H4 (cell line): ENCODE results near the gene HIVEP1. TPM values are rescaled to one million over a fixed set of nuclear protein-coding genes. Genes with fewer than 3 reads are reported as not detected.
"Not testable (repeated sequence)": the region's sequence is repeated elsewhere in the genome, so short reads cannot be mapped to it uniquely, and the experiment has no call there.

Experiments used
- DNase-seq: peaks from one replicate; pipeline ENCODE4 v3.0.0-alpha.2; 2015; ENCODE audit warnings: low spot score
- total RNA-seq: library from RNA; depleted of rRNA; stranded (reverse); fragments of >200 nt; shearing (Covaris generic); gene quantifications from 2 replicates; pipeline ENCODE4 v1.2.3, GENCODE V29; 2014

HIVEP1 gene
- total RNA-seq, 1 experiment from 2014 or later = 7.2 TPM

- DNase-seq = no peak
These were observed 146.7 kb downstream of the HIVEP1 start for GRCh38 chr6:12158686-12159415.

- DNase-seq = no peak
These were observed 148.2 kb downstream of the HIVEP1 start for GRCh38 chr6:12160326-12160725.

- DNase-seq = no peak
These were observed 150.1 kb downstream of the HIVEP1 start for GRCh38 chr6:12162213-12162612.

GRCh38 chr6:12163149-12163548, 151.0 kb downstream of the HIVEP1 start:
- no peak for DNase-seq

GRCh38 chr6:12163744-12164507, 151.8 kb downstream of the HIVEP1 start:
- DNase-seq = no peak

- no peak for DNase-seq
These were observed 152.3 kb downstream of the HIVEP1 start for GRCh38 chr6:12164508-12164770.

GRCh38 chr6:12165297-12165696, 153.2 kb downstream of the HIVEP1 start:
- no peak for DNase-seq

- DNase-seq = no peak
These were observed 153.7 kb downstream of the HIVEP1 start for GRCh38 chr6:12165722-12166280.

- no peak for DNase-seq
These were observed 157.3 kb downstream of the HIVEP1 start for GRCh38 chr6:12169377-12169776.

- DNase-seq = no peak
These were observed 158.4 kb downstream of the HIVEP1 start for GRCh38 chr6:12170351-12171092.

- no peak for DNase-seq
These were observed 159.6 kb downstream of the HIVEP1 start for GRCh38 chr6:12171717-12172116.

- DNase-seq = no peak
These were observed 160.5 kb downstream of the HIVEP1 start for GRCh38 chr6:12172572-12172971.

GRCh38 chr6:12173181-12173580, 161.1 kb downstream of the HIVEP1 start:
- DNase-seq = no peak

GRCh38 chr6:12173661-12174060, 161.5 kb downstream of the HIVEP1 start:
- no peak for DNase-seq

GRCh38 chr6:12174878-12175277, 162.8 kb downstream of the HIVEP1 start:
- no peak for DNase-seq

- no peak for DNase-seq
These were observed 163.5 kb downstream of the HIVEP1 start for GRCh38 chr6:12175626-12176025.

- DNase-seq = not testable (repeated sequence)
These were observed 164.7 kb downstream of the HIVEP1 start for GRCh38 chr6:12176782-12177181.

- no peak for DNase-seq
These were observed 166.4 kb downstream of the HIVEP1 start for GRCh38 chr6:12178521-12178920.

GRCh38 chr6:12181481-12181880, 169.4 kb downstream of the HIVEP1 start:
- DNase-seq = no peak

- no peak for DNase-seq
These were observed 170.6 kb downstream of the HIVEP1 start for GRCh38 chr6:12182676-12183075.

- no peak for DNase-seq
These were observed 173.1 kb downstream of the HIVEP1 start for GRCh38 chr6:12185081-12185673.

GRCh38 chr6:12186528-12186927, 174.4 kb downstream of the HIVEP1 start:
- DNase-seq = no peak
